OCI-LY1 (cell line): ENCODE data around the gene PTPRT.

Source experiments
- CTCF ChIP-seq: fragments of 200-600 bp; sonication (generic), shearing (Covaris generic); IDR thresholded peaks from 2 replicates; pipeline ENCODE4 v1.5.1; 2017; ENCODE audit warnings: mild to moderate bottlenecking, antibody characterized with exemption, low read length, moderate library complexity, mixed read lengths
- EZH2 ChIP-seq: fragments of 200-600 bp; sonication (generic), shearing (Covaris generic); IDR thresholded peaks from 2 replicates; pipeline ENCODE4 v1.8.0; 2017; ENCODE audit warnings: borderline replicate concordance, mixed run types, mild to moderate bottlenecking, antibody characterized with exemption, low read length, moderate library complexity, mixed read lengths

GRCh38 chr20:42093542-42094440 is 1095.9 kb downstream of the PTPRT start:
- TF ChIP-seq EZH2 (no peak), CTCF (no peak)
